Thymus (tissue), 11 donors: Measurements from ENCODE around the gene LINC00237. TPM values are rescaled to one million over a fixed set of nuclear protein-coding genes. Genes with fewer than 3 reads are reported as not detected.

Source experiments
- DNase-seq, 9 donors: peaks; one replicate each; pipeline ENCODE4 v3.0.0-alpha.2; 2013; ENCODE audit warnings: low spot score in 9 of 9, low read depth in 6 of 9, missing footprints in 1 of 9
- H3K27ac ChIP-seq, 2 donors: one replicate each; pipeline ENCODE4 v1.5.1; 2013; ENCODE audit warnings: control low read depth in 1 of 2, low read depth in 1 of 2, low read length in 1 of 2, mild to moderate bottlenecking in 1 of 2, moderate library complexity in 1 of 2
- H3K27me3 ChIP-seq, 2 donors: one replicate each; pipeline ENCODE4 v1.5.1; 2013; ENCODE audit warnings: low read length in 1 of 2; ENCODE audit not compliant: control insufficient read depth in 2 of 2, insufficient read depth in 1 of 2
- H3K36me3 ChIP-seq, 2 donors: one replicate each; pipeline ENCODE4 v1.5.1; 2013; ENCODE audit warnings: low read length in 1 of 2, mild to moderate bottlenecking in 1 of 2, moderate library complexity in 1 of 2; ENCODE audit not compliant: control insufficient read depth in 2 of 2, insufficient read depth in 2 of 2
- H3K4me1 ChIP-seq, 2 donors: one replicate each; pipeline ENCODE4 v1.5.1; 2013; ENCODE audit warnings: low read length in 2 of 2; ENCODE audit not compliant: control insufficient read depth in 2 of 2, insufficient read depth in 2 of 2
- H3K4me3 ChIP-seq, 2 donors: one replicate each; pipeline ENCODE4 v1.5.1; 2013; ENCODE audit warnings: low read length in 2 of 2, control low read depth in 1 of 2, mild to moderate bottlenecking in 1 of 2
- H3K9me3 ChIP-seq, 2 donors: one replicate each; pipeline ENCODE4 v1.5.1; 2013; ENCODE audit warnings: low read length in 1 of 2, mild to moderate bottlenecking in 1 of 2; ENCODE audit not compliant: control insufficient read depth in 2 of 2, insufficient read depth in 1 of 2
- WGBS: extraction: QIAGEN DNeasy Blood & Tissue Kit; methylation state at CpG from one replicate; pipeline ENCODE4 v1.1.7; 2013; 5-methylcytosine and 5-hydroxymethylcytosine counted together
- polyA plus RNA-seq: library from polyadenylated mRNA; stranded (reverse); fragments of 200-250 nt; gene quantifications from one replicate; pipeline ENCODE4 v1.2.3, GENCODE V29; 2013
- total RNA-seq: library from RNA; stranded (reverse); fragments of 120-200 nt; gene quantifications from one replicate; pipeline ENCODE4 v1.2.4, GENCODE V29; 2013
- donor health status: healthy.

LINC00237 gene
- total and polyA plus RNA-seq, 2 donors = not detected

- 97% methylated on average over 5 of the region's 5 CpGs for WGBS
- H3K4me1 ChIP-seq = peaks cover 10 to 11% of the 10 kb centered on the region in 2 donors
- no peak overlapping the region for H3K4me3 ChIP-seq
- no peak overlapping the region for H3K27ac ChIP-seq
- H3K27me3 ChIP-seq = peaks cover 0 to 5% of the 10 kb centered on the region in 2 donors
- no peak for DNase-seq
- H3K9me3 ChIP-seq = no peaks in the 10 kb centered on the region
- H3K36me3 ChIP-seq = peaks cover 0 to 3% of the 10 kb centered on the region in 2 donors
Observed at GRCh38 chr20:21127201-21127981, 21.2 kb upstream of the LINC00237 start.

DNA sequence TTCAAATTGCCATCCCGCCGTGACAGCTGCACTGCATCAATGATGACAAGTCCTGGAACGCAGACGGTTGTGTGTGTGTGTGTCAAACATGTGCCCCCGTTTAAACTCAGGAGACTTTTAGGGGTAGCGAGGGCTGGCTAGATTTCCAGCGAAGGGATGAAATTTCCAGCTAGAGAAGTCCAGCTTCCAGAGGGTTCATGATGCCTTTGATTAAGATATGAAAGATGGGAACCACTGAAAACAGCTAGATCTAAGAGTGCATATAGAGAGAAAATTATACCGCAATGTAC, 20.4 kb upstream of the LINC00237 start:
- Histone ChIP-seq H3K36me3 (peaks cover 0 to 3% of the 10 kb centered on the region in 2 donors), H3K4me3 (peak overlapping the region; percentile 61 to 94), H3K9me3 (no peaks in the 10 kb centered on the region), H3K27ac (no peak overlapping the region), H3K27me3 (peaks cover 0 to 5% of the 10 kb centered on the region in 2 donors), H3K4me1 (peaks cover 10 to 11% of the 10 kb centered on the region in 2 donors)
- no peak for DNase-seq
- WGBS = 17% methylated on average over 8 of the region's 8 CpGs

DNA sequence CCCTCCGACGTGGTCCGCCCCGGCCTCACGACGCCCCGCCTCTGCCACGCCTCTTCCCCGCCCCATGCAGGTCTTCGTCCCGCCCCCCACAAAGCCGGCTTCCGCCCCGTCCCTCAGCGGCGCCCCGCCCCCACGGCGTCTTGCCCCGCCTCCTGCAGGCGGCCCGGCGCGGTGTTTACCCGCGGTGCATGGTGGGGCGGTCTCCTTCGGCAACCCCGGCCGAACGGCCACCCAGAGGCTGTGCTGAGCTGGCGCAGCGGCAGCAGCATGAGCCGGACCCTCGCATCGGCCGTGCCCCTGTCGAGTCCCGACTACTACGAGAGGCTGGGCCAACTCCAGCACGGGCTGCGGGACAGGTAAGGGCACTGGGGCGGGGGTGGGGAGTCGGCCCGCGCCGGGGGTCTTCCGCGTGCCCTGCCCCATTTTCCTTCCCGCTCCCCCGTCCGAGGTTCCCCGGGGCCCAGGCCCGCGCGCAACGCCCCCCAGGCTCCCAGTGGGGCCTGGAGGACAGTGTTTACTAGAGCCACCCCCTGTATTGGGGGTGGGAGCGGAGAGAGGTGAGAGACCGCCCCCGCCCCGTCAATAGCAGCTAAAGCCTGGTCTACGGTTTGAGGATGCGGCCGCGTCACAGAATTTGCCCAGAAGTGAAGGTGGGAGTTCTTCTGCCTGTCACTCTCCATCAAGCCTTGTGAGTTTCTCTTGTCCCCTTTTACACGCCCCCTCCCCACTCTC, 19.9 kb upstream of the LINC00237 start, which contains the start of gene KIZ:
Gene KIZ (plus strand): TSS at position 234 of the 732 bp plus-strand sequence. CDS start 34 bp downstream, at position 268.
- Histone ChIP-seq H3K9me3 (no peaks in the 10 kb centered on the region), H3K27me3 (peaks cover 0 to 5% of the 10 kb centered on the region in 2 donors), H3K4me1 (peaks cover 10 to 11% of the 10 kb centered on the region in 2 donors), H3K36me3 (peaks cover 0 to 3% of the 10 kb centered on the region in 2 donors), H3K4me3 (peak within 1 kb of the TSS; percentile 61 to 94), H3K27ac (peak within 1 kb of the TSS; percentile 5 to 89)
- under 1% methylated on average over 66 of the region's 66 CpGs for WGBS
- peak; percentile 67 to 97 (median 90) for DNase-seq

- Histone ChIP-seq H3K4me1 (peaks cover 10 to 11% of the 10 kb centered on the region in 2 donors), H3K9me3 (no peaks in the 10 kb centered on the region), H3K4me3 (peak overlapping the region; percentile 45 to 94), H3K36me3 (peaks cover 0 to 3% of the 10 kb centered on the region in 2 donors), H3K27me3 (peaks cover 0 to 7% of the 10 kb centered on the region in 2 donors), H3K27ac (no peak overlapping the region)
- DNase-seq = no peak
- 7% methylated on average over 25 of the region's 25 CpGs for WGBS
Observed at GRCh38 chr20:21125072-21125848, 19.1 kb upstream of the LINC00237 start.

DNA sequence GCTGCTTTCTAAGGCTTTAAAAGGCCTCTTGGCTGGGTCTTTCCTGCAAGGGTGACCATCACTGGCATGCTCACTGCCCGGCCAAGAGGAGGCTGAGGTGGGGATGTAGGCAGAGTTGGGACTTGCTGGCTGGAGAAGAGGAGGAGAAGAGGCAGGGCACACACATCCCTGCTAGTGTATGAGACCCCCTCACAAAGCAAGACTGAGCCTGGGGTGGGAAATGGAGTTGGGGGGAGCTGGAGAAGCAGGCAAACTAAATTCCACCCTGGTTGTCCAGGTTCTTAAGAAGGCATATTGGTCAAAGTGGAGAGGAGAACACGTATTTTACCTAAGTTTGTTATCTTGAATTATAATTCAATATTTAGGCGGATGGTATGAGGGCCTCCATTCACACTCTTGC, 18.0 kb upstream of the LINC00237 start:
- no peaks in the 10 kb centered on the region for H3K9me3 ChIP-seq
- no peak overlapping the region for H3K4me3 ChIP-seq
- H3K27ac ChIP-seq = no peak overlapping the region
- peaks cover under 1 to 11% of the 10 kb centered on the region in 2 donors for H3K27me3 ChIP-seq
- 99% methylated on average over 3 of the region's 3 CpGs for WGBS
- no peak for DNase-seq
- H3K4me1 ChIP-seq = peaks cover 10 to 11% of the 10 kb centered on the region in 2 donors
- no peaks in the 10 kb centered on the region for H3K36me3 ChIP-seq

- Histone ChIP-seq H3K4me3 (no peak overlapping the region), H3K27ac (no peak overlapping the region), H3K27me3 (peaks cover 9 to 27% of the 10 kb centered on the region in 2 donors), H3K9me3 (no peaks in the 10 kb centered on the region), H3K36me3 (no peaks in the 10 kb centered on the region), H3K4me1 (no peaks in the 10 kb centered on the region)
- DNase-seq = no peak
- WGBS = 97% methylated on average over 2 of the region's 2 CpGs
Observed at GRCh38 chr20:21118782-21119181, 12.6 kb upstream of the LINC00237 start.

- no peaks in the 10 kb centered on the region for H3K4me1 ChIP-seq
- no peak for DNase-seq
- no peaks in the 10 kb centered on the region for H3K36me3 ChIP-seq
- 65% methylated on average over 4 of the region's 4 CpGs for WGBS
- H3K27ac ChIP-seq = no peak overlapping the region
- no peak overlapping the region for H3K4me3 ChIP-seq
- H3K9me3 ChIP-seq = no peaks in the 10 kb centered on the region
- H3K27me3 ChIP-seq = peaks cover 9 to 32% of the 10 kb centered on the region in 2 donors
Observed at GRCh38 chr20:21118138-21118537, 12.0 kb upstream of the LINC00237 start.

GRCh38 chr20:21117521-21117920, 11.4 kb upstream of the LINC00237 start:
- Histone ChIP-seq H3K4me3 (no peak overlapping the region), H3K27me3 (peaks cover 9 to 36% of the 10 kb centered on the region in 2 donors), H3K36me3 (no peaks in the 10 kb centered on the region), H3K27ac (no peak overlapping the region), H3K4me1 (no peaks in the 10 kb centered on the region), H3K9me3 (no peaks in the 10 kb centered on the region)
- 86% methylated on average over 4 of the region's 4 CpGs for WGBS
- no peak for DNase-seq
